GM10847 (cell line): ENCODE data around the gene PEX5L.

Experiments
- POLR2A ChIP-seq: IDR thresholded peaks from 2 replicates; pipeline ENCODE4 v1.6.1; 2011; ENCODE audit not compliant: insufficient read length; ENCODE audit errors: extremely low read depth

Gene PEX5L

DNA sequence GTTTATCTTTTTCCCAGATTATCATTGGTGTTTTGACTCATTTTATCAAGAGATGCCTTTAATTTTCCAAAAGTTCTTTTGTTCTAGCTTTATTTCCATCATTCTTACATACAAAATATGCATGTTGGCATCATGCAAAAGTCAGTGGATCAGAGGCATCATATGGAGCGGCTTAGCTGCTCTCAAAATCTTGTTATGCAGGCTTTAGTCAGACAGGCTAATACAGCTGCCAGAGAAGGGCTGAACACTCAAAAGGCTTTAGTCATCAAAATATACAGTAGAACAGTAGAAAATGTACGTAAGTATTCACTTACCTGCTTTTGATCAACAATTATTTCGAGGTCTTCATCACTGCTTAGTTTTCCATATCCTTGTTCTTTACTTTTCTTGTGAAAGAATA, 65.5 kb downstream of the PEX5L start:
- no peak for TF ChIP-seq POLR2A

GRCh38 chr3:179970746-179971145, 66.0 kb downstream of the PEX5L start:
- TF ChIP-seq POLR2A: no peak

GRCh38 chr3:179969525-179969924, 67.2 kb downstream of the PEX5L start:
- TF ChIP-seq POLR2A: no peak

DNA sequence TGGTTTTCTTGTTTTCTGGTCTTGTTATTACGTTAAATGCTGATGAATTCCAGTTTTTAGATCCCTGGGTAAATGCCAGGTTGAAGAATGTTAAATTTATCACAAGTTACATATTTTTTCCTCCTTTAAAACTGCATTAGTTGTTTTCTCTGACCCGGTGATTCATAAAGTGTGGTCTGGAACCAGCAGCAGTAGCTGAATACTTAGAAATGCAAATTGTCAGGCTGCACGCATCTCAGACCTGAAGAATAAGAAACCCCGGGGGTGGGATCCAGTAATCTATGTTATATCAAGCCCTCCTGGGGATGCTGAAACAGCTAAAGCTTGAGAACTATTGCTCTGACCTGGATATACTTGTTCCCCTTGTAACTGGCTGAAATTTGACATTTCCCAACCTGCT, 69.1 kb downstream of the PEX5L start:
- TF ChIP-seq POLR2A: no peak

DNA sequence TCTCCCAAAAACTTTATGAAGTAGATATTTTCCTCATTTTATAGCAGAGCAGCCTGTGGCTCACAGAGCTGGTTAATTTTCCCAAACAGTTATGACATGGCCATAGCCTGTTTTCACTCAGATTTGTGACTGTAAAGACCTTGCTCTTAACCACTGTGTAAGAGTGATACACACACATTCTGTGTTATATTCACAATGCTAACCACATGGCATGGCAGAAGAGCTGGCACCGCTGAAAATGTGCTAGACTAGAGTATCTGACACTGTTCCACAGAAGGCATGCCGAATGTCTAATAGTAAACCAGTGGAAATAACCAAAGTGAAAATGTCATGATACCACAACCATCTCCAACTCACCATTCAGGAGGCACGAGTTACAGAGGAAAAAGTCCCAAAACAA, 71.8 kb downstream of the PEX5L start:
- no peak for TF ChIP-seq POLR2A

DNA sequence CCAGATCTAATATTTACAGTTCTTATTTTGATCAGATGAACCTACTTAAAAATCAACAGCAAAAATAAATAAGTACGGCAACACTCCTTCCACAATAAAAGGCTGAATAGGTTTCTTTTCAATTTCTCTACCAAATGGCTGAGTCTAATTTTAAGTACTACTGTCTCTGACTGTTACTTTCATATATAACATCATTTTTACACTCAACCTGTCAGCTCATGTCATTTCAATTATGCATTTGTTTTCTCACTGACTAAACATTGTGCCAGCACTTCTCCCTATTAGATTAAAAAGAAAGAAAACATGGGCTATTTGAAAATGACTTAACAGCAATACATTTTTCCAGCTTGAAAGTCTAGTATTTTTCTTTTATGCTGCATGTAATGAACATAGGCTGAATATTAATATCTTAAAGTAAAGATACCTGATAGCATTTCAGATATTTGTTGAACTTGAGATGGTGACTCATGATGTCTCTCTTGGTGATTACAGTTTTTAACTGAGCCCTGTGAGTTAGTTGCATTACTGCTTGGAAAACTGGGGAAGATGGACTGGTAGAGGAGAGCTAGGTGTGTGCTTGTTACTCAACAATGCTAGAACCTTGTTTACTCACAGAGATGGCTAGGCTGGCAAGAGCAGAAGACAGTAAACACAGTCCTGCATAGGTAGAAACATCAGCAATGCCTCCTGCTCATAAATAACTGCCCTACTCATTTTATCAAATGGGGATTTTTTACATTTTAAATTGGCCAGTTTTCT, 73.9 kb downstream of the PEX5L start:
- TF ChIP-seq POLR2A: no peak

- TF ChIP-seq POLR2A: no peak
Measured at GRCh38 chr3:179961703-179962078, 75.0 kb downstream of the PEX5L start.

DNA sequence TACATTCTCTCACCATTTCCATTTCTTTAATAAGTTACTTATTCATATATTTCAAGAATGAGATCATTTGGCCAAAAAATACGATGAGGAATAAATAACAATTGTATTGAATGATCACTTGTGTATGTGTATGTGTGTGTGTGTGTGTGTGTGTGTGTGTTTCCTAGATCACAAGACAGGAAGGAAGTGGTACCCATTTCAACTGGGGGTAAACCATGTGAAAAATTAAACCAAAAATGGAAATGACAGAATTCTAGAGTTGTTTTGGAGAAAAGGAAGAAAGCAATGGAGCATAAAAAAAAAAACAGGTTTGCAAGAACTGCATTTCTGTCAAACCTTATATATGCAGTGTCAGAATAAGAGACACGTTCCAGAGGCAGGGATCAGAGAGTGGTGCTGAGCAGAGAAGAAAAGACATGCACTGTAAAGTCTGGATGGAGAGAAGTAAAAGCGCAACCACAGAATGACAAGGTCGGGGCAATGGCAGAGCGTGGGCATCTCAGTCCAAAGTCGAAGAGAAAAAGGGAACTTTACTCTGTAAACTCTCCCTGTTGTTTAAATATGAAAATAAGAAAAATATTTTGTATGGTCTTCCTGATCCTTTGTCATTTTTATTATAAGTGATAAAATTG, 75.5 kb downstream of the PEX5L start:
- no peak for TF ChIP-seq POLR2A

DNA sequence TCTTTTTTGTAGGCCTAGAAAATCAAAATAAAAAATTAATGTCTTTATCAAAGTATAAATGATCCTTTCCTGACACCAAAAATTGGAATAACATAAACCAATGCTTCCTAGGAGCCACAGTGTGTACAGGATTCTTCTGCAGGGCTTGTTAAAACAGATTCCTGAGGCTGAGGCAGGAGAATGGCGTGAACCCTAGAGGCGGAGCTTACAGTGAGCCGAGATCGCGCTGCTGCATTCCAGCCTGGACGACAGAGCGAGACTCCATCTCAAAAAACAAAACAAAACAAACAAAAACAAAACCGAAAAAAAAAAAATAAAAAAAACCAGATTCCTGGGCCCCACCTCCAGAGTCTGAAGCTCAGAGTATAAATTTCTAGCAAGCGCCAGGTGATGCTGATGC, 78.0 kb downstream of the PEX5L start:
- no peak for TF ChIP-seq POLR2A

- TF ChIP-seq POLR2A: no peak
Measured at GRCh38 chr3:179958143-179958542, 78.6 kb downstream of the PEX5L start.

GRCh38 chr3:179957264-179957845, 79.4 kb downstream of the PEX5L start:
- TF ChIP-seq POLR2A: no peak

DNA sequence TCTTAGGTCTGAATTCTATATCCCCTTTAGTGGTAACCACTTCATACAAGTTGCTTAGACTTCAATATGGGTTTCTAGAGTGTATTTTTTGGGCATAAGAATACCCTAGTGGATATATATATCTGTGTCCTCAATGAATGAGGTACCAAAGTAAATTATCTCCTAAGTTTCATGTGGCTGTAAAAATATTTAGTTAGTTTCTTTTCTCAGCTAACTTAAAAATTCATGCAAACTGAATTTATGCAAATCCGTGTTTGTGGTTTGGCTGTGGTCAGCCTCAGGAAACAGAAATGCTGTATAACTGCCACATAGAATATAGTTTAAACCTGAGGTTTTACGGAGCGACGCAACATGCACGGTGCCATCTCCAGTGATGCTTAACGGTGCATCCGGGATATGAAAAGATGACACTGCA, 80.3 kb downstream of the PEX5L start:
- TF ChIP-seq POLR2A: no peak

- TF ChIP-seq POLR2A: no peak
Measured at GRCh38 chr3:179955809-179956208, 80.9 kb downstream of the PEX5L start.

DNA sequence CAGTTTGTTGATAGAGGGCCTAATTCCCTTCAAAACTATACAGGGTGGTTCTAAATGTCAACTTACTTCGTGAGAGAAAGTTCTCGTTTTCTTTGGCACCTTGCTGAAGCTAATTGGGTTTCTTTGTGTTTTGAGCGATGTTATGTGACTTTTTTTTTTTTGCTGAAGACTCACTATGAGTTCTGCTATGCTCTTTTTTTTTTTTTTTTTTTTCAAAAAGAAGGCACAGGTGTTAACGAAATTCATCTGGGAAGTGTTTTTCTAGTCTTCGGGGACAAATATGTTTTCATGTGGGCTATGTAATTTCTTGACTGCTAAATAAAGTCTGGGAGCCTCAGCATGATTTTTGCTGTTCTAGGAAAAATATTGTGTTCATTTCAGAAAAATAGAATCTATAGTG, 81.5 kb downstream of the PEX5L start:
- TF ChIP-seq POLR2A: no peak

GRCh38 chr3:179953993-179954870, 82.5 kb downstream of the PEX5L start:
- TF ChIP-seq POLR2A: no peak
